Pulmonary artery endothelial cell (primary cell): Measurements from ENCODE around the gene MYL3. TPM values are rescaled to one million over a fixed set of nuclear protein-coding genes. Genes with fewer than 3 reads are reported as not detected.

Source experiments
- DNase-seq: peaks from one replicate; pipeline ENCODE4 v3.0.0-alpha.2; 2011; ENCODE audit warnings: low read depth, low spot score
- total RNA-seq: library from RNA; depleted of rRNA; stranded (reverse); fragments of >200 nt; gene quantifications from 2 replicates; pipeline ENCODE4 v1.2.3, GENCODE V29; 2014

MYL3 gene
- total RNA-seq, 1 donor from 2014 or later: not detected

- no peak for DNase-seq
Measured at GRCh38 chr3:46883054-46883829, 20.0 kb upstream of the MYL3 start.

GRCh38 chr3:46882377-46883053 is 19.3 kb upstream of the MYL3 start:
- DNase-seq: no peak

- DNase-seq: no peak
Measured at GRCh38 chr3:46881596-46882376, 18.5 kb upstream of the MYL3 start.

- DNase-seq: no peak
Measured at GRCh38 chr3:46880884-46881595, 17.8 kb upstream of the MYL3 start.

- no peak for DNase-seq
Measured at GRCh38 chr3:46878781-46879436, 15.7 kb upstream of the MYL3 start.

GRCh38 chr3:46877406-46878125 is 14.3 kb upstream of the MYL3 start, which contains the start of gene PTH1R:
PTH1R (plus strand) TSS chr3:46877721; CDS start chr3:46883560, 5,839 bp downstream.
- no peak for DNase-seq

GRCh38 chr3:46876313-46877300 is 13.4 kb upstream of the MYL3 start:
- DNase-seq: no peak

- DNase-seq: no peak
Measured at GRCh38 chr3:46875560-46875959, 12.3 kb upstream of the MYL3 start.

- no peak for DNase-seq
Measured at GRCh38 chr3:46874430-46874829, 11.2 kb upstream of the MYL3 start.

- no peak for DNase-seq
Measured at GRCh38 chr3:46873521-46873920, 10.3 kb upstream of the MYL3 start.

GRCh38 chr3:46871222-46871621 is 8.0 kb upstream of the MYL3 start:
- peak; percentile 46 for DNase-seq

GRCh38 chr3:46870651-46871050 is 7.4 kb upstream of the MYL3 start:
- DNase-seq: no peak

- no peak for DNase-seq
Measured at GRCh38 chr3:46869440-46869839, 6.2 kb upstream of the MYL3 start.

GRCh38 chr3:46868948-46869347 is 5.7 kb upstream of the MYL3 start:
- no peak for DNase-seq

GRCh38 chr3:46868287-46868686 is 5.0 kb upstream of the MYL3 start:
- DNase-seq: no peak

- no peak for DNase-seq
Measured at GRCh38 chr3:46867550-46867898, 4.3 kb upstream of the MYL3 start.

GRCh38 chr3:46866720-46867549 is 3.7 kb upstream of the MYL3 start:
- DNase-seq: no peak

- no peak for DNase-seq
Measured at GRCh38 chr3:46866032-46866595, 2.9 kb upstream of the MYL3 start.
